Urothelium cell line (cell line): ENCODE data around the gene C2orf78.
"Not testable (repeated sequence)": the region's sequence is repeated elsewhere in the genome, so short reads cannot be mapped to it uniquely, and the experiment has no call there.

Source experiments
- DNase-seq: peaks from one replicate; pipeline ENCODE4 v3.0.0; 2011; ENCODE audit warnings: low spot score, mixed read lengths
- FAIRE-seq: peaks from 2 replicates; lab custom pipeline; 2011; peaks lifted over from hg19 to GRCh38; lab: Jason Lieb, UNC

Gene C2orf78

DNA sequence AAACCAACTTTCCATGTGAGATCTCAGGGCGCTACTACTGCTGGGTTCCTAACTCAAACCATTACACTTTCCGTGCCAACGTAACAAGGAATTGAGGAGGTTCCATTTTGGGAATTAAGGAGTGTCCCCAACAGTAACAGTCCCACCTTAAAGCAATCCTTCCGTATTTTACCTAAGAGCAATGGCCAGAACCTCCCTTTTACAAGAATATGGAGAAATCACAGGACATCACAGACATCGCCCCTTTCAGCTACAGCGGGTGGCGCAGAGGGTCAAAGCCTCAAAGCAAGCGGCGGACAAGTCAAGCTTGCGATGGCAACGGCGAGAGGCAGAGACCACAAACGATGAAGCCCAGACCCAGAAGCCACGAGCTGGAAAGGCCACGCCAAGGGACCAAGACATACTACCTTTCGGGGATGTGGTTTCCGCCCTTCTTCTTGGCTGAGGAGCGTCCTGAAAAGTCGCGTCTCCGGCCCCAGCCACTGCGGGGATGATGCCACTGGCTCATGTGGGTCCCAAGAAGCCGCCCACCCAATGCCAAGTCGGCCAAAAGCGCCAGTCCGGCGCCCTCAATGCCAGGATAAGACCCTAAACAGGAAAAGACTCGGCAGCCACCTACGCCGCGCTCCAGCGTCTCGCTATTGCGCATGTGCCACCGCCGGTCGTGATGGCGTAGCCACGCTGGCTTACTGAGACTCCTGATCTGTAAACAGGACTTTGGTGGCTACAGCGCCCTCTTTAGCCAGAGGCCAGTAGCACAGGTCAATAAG lies 4.3 kb upstream of the C2orf78 start, which contains the start of gene DUSP11:
DUSP11 (minus strand) TSS at position 637 of the 770 bp plus-strand sequence; CDS start at position 508, 129 bp downstream.
- peak; percentile 94 for FAIRE-seq

DNA sequence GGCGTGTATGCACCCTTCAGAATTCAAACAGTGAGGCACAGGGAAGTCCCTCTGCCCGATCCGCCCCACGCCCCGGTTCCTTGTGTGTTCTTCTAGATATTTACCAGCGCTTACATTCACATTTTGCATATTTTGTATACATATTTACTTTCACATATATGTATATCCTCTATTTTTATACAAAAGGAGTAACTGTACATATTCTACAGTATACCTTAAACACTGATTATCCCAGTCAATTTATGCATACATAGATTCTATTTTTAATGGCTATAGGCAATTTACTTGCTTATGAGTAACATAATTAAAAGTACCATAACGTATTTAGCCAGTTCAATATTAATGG lies 3.8 kb upstream of the C2orf78 start:
- DNase-seq (no peak), FAIRE-seq (no peak)

More for the DNA sequence above, 4.3 kb upstream of the C2orf78 start, which contains the start of gene DUSP11:
- DNase-seq: peak; percentile 97

DNA sequence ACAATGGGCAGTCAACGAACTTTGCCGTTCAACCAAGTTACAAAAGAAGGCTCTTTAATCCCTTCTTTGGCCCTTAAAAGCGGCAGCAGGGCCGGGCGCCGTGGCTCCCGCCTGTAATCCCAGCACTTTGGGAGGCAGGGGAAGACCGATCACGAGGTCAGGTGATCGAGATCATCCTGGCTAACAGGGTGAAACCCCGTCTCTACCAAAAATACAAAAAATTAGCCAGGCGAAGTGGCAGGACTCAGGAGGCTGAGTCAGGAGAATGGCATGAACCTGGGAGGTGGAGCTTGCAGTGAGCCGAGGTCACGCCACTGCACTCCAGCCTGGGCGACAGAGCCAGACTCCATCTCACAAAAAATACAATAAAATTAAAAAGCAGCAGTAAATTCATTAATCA lies 581 bp upstream of the C2orf78 start:
- FAIRE-seq: not testable (repeated sequence)
- peak; percentile 41 for DNase-seq

DNA sequence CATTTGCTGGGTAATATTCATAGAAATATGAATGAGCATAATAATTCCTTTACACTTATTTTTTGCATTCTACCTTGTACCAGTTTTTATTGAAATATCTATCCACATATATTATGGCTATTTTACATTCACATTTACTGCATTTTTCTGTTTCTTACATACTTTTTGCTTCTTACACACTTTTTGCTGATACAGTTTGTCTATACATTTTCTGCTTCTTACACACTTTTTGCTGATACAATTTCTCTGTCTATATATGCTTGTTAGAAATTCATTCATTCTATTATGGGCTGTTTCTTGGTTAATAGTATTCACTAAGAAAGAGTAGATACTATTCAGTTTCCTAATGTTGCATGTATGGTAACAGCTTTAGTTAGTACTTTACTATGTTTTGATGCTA lies 27.9 kb downstream of the C2orf78 start:
- DNase-seq: no peak
- no peak for FAIRE-seq

DNA sequence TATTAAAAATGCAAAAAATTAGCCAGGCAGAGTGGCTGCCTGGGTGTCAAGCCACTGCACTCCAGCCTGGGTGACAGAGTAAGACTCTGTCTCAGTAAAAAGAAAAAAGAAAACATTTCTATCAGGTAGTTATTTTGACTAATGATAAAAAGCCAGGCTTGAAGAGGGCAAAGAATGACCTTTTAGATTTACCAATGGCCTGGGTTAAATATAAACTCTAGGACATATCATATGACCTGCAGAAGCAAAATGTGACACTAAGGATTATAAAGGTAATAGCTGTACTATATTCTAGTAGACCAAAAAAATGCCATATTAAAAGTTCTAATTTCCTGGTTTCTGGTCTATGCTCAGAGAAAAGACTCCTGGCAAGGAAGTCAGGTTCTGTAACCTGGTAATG lies 28.7 kb downstream of the C2orf78 start:
- FAIRE-seq: no peak

DNA sequence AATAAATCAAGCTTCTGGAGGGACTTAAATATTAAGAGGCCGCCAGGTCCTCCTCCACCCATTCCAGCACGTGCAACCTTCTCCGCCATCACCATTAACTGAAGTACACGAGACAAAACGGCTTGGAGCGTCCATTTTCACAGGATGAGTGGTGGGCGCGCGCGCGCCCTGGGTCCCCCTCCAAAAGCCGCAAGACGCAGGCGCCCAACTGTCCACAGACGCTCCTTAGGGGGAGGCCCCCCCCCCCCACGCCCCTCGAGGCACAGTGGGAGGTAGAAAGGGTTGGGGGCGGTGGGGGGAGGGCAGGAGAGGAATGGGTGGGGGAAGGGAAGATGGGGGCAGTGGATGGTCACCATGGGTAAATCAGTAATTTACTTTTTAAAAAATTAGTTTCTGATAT lies 34.3 kb downstream of the C2orf78 start:
- DNase-seq (no peak), FAIRE-seq (no peak)

More for the DNA sequence above, 28.7 kb downstream of the C2orf78 start:
- no peak for DNase-seq

DNA sequence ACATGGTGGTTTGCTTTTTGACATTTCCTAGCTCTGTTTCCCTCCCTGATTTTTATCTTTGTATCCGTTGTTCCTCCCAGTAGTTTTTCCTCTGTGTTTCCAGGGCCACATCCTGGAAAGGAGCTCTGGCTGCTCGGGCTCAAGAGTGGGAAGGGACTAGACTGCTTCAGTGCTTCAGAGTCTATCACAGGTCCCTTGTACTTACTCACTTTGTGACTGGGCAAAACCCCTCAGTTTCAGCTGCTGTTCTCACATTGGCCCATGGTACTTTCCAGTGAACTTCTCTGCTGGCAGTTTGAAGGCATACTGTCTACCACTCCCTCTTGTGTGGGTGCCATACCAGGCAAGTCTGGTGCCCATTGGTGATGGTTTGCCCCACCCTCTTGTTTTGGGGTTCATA lies 37.2 kb downstream of the C2orf78 start:
- DNase-seq: no peak
- no peak for FAIRE-seq

DNA sequence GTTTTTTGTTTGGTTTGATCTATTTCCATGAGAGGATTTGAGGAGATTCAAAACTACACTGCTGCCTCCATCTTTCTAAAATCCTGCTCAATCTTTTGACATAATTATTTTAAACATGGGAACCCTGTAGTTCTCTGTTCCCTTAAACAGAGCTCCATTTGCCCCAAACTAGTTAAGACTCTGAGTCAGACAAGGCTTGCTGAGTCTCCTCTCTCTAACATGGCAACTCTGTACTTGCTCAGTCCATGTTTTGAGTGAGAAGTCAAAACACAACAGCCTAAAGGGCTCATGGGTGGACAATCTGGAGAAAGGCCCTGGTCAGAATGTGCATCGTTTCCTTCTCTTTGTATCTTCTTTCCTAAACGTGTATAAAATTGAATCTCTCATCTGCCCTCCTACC lies 37.7 kb downstream of the C2orf78 start:
- DNase-seq (no peak), FAIRE-seq (no peak)

DNA sequence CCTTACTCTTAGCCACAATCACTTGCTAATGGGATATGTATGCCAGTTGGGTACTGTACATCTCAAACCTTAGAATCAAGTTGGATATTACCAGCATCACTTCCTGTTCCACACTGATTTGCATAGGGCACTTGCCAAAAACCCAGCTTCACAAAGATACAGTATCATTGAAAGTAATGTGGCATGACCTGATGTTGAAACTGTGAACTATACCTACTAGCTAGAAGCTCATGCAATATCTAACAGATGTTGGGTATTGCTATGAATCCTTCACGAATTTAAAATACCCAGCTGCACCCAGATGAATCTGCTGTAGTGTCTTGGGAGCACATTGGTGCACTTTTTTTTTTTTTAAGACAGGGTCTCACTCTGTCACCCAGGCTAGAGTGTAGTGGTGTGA lies 38.3 kb downstream of the C2orf78 start:
- FAIRE-seq (no peak), DNase-seq (no peak)

DNA sequence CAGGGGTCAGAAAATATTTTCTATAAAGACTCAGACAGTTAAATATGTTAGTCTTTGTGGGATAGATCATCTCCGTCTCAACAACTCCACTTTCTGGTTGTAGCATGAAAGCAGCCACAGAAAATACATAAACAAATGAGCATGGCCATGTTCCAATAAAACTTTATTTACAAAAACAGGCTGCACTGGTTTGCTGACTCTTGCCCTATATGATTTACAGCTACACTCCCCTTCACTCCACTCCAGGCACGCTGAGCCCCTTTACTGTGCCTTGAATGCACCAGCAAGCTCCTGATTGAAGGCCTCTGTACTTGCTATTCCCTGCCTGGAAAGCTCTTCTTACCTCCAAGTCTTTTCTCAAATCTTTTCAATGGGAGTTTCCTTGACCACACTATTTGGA lies 39.0 kb downstream of the C2orf78 start:
- no peak for FAIRE-seq

DNA sequence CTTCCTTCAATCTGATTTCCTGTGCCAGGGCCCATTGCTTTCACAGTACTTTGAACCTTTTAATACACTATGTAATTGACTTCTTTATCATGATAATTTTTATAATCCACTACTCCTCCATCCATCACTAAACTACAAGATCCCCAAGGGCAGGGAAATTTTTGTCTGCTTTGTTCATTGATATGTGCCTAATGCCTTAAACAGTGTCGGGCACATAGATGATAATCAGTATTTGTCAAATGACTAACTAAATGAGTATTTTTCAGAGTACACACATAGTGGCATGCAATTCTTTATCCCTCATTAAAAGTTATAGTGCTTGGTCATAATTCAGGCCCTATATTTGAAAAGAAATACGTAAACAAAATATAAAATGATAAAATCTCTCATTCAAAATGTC lies 39.4 kb downstream of the C2orf78 start:
- no peak for DNase-seq
- no peak for FAIRE-seq

More for the DNA sequence above, 39.0 kb downstream of the C2orf78 start:
- DNase-seq: no peak

DNA sequence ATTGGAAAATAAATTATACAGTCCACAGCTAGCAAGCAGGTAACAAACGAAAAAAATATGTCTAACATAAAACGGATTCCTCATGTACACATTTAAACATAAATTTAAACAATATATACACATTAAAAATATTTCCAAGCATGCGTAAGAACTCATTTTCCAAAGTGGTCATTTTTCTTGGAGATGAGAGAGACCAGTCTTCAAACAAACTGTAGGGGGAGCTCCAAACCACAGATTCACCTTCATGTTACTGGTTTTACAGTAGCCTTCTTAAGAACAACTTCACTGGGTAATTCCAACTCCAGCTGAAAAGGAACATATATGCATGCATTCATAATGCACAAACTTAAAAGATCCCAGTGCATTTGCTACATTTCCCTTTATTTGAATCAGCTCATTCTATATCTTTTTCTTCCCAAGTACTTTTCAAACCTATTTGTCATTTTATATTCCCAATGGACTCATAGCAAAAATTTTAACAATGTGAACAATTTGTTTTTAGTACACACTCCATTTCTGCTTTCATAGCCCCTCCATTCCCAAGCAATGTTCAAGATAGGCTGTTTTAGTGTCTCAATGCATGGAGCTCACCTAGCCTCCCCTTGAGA lies 40.0 kb downstream of the C2orf78 start:
- FAIRE-seq: no peak
- DNase-seq: peak; percentile 49

DNA sequence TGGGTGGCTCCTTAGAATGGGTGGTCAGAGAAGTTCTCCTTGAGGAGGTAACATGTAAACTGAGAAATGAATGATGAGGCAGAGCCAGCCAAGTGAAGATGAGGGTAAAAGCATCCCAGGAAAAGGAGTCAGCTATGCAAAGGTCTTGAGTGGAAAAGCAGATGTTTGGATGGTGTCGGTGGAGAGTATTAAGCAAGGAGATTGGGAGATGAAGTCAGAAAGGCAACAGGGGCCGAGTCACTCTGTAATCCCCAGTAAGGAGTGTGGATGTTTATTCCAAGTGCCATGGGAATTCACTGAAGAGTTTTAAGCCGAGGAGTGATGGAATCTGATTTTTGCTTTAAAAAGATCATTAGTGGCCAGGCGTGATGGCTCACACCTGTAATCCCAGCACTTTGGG lies 41.4 kb downstream of the C2orf78 start:
- DNase-seq: no peak
- no peak for FAIRE-seq

DNA sequence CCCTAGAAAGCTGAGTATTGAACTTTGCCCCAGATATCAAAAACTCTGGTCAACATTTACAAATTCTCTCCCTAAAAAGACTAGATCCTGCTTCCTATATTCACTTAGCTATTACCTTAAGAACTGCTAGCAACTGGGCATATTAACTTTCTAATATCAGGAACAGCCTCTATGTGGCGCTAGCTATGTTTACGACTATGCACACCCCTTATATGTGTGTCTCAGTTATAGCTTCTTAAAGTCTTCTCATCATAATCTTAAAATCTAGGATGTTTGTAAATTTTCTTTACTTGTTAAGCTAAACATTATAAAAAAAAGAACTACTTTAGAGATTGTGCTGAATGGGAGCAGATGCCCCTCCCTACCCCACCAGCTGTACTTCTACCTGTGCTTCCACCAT lies 43.0 kb downstream of the C2orf78 start:
- FAIRE-seq: no peak
- DNase-seq: no peak

DNA sequence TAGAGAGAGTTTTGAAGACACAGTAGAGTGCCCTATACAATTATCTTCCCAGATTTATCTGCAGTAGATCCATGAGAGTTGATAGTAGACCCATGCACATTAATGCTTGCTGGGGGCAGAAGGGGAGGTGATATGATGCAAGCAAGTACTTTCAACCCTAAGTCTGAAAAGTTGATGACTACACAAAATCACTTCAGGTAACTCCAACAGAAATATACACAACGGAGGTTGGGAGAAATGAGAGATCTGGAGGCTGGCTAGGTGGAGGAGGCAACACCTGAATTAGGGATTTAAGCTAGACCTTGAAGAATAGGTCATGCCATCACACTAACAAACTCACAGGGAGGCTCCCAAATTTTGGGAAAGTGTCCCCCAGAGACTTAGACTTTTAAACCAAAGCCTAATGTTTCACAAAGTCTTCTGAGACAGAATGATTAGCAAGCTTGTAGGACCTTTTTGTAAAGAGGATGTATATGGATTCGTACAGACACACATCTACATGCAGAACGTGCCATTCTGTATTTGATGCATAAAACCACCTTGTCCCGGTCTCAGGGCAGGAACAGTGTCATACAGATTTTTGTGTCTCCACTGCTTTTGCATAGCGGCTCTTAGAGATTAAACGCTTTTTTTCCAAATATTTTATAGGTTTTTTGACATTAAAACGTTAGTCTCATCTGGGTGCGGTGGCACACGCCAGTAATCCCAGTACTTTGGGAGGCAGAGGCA lies 43.8 kb downstream of the C2orf78 start:
- DNase-seq: no peak
- FAIRE-seq: no peak

DNA sequence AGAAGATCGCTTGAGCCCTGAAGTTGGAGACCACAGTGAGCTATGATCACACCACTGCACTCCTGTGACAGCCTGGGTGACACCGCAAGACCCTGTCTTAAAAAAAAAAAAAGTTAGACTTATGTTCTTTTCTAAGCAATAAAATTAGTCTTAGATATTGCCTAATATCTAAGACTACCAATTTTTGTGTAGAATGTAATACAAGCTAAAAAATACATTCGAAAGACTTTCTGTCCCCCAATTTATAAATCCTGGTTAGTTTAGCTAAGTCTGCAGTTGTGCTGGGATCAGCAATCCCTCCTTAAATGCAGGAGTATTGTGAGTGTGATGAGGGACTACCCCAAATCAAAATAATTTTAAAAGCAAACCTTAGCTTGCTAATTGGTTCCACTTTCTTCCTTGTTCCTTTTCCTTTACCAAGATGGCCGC lies 44.4 kb downstream of the C2orf78 start:
- FAIRE-seq: no peak
- DNase-seq: no peak

DNA sequence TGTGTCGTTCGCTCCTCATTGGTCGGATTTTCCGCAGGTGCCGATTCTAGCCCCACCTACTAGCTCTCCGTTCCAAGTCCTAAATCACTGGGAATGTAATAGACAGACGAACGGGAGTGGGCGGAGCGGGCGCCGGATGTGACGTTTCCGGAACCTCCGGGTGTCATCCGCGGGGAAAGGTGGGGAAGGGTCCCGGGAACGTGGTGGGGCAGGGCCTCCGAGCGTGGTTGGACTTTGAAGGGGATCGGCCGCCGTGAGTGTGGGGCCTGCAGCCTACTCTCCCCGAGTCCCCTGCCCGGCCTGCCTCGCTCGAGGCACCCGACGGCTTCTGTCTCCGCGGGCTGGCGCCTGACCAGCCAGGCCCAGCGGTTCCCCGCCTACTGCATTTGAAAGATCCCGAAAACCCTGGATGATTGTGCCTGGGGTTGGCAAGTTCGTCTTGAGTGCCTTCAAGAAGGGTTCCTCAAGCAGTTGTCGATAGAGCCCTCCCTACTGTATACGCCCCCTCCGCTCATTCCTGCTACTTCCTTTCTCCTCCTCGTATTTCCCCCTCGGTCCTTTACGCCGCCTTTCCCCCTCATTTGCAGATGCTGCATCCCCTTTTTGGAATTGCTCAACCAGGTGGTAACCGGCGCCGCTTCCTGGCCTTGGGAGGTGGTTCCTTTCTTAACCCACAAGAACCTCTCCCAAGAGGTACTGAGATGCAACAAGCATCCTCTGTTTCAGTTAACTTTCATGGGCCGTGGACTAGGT lies 45.0 kb downstream of the C2orf78 start, which contains the start of gene STAMBP:
STAMBP (plus strand) TSS at position 144 of the 753 bp plus-strand sequence. CDS start 1,896 bp downstream, outside the sequence.
- DNase-seq: peak; percentile 97
- no peak for FAIRE-seq

DNA sequence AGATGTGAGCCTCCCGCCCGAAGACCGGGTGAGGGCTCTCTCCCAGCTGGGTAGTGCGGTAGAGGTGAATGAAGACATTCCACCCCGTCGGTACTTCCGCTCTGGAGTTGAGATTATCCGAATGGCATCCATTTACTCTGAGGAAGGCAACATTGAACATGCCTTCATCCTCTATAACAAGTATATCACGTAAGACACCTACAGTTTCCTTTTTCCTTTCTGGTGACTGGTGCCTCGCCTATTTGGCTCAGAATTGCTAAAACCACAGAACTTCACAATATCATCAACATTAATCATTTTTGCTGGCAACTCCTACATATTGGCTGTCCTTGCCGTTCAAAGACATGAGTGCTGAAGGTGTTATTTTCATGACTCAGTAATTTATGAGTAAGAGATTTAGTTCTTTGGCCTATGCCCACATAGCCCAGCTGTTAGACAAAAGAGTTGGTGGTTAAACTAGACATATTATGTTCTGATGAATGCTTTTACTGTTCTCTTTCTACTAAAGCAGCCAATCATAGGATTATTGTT lies 47.0 kb downstream of the C2orf78 start:
- peak; percentile 65 for DNase-seq
- no peak for FAIRE-seq

DNA sequence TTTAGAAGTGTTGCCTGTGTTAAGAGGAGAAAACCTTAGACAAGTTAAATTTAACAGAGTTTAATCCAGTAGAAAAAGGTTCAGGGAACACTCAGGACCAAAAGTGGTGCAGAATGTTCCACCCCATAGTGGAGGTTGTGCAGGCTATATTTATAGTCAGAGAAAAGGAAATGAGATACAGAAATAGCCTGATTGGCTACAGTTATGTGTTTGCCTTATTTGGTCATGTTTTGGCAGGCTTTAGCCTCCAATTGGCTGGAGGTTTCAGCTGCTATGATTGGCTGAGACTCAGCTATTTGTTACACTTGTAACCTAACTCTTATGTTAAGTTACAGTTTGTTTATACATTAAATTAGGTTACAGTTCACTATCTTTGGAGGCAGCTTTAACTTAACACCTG lies 48.9 kb downstream of the C2orf78 start:
- no peak for FAIRE-seq

DNA sequence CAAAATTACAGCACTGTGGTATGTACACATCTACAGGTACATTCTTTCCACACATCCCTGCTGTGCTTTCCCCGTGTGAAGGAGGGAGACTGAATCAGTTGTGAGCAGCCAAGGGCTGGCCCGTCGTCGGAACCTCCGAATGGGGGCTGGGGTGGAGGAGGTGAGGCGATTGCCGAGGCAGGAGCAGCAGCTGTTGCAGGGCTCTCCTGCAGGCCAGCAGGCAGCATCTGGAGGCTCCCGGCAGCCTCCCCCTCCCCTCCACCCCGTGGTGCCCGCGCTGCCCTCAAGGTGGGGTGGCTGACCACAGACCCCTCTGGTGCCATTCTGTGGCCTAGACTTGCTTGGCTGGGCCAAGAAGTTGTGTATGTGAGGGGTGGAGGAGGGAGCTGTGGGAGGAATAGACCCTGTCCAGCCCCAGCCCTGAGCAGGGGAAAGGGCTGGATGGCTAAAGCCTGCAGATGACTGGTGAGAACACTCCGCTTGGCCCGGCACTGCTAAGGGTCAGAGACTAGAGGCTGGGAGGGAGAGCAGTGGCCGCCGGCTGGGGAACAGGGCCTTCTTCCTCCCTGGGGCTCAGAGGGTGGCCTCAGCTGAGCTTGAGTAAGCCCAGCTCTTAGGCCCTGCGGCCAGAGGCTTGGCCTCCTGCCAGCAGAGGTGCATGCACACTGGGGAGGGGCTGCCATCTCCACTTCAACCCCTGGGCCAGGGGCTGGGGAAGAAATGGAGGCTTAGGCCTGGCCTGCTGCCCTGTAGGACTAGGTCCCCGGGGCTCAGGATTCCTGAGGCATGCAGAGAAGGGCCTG lies 52.4 kb downstream of the C2orf78 start:
- no peak for DNase-seq
- FAIRE-seq: no peak

More for the DNA sequence above, 48.9 kb downstream of the C2orf78 start:
- DNase-seq: no peak
